Measurements from ENCODE around the gene PHF19.

PHF19 gene

DNA sequence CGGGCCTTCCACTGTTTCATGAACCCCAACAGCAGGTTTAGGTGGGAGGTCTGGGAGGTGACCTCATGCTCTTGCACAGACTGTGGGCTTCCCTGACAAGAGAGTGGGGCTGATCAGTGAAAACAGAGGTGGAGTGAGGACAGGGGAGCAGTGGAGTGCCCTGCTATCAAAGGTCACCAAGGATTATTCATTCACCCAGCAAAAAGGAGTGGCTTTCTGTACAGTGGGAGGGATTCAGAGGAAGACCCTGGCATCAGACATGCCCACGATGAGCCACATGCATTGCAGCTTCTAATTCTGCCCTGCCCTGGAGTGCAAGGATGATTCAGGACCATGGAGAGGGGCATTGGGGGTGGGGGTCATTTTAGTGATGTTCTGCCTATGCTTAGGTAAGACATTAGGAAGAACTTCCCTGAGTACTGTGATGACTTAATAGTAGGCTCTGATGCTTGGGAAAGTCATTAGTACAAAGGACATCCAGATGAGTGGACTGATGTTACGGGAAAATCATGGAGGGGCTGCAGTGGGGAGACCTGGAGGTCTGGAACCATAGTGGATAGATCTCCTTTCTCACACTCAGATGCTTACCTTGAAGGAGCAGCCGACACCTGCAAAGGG, 36.8 kb upstream of the PHF19 start:
- DNase-seq = no peak

DNA sequence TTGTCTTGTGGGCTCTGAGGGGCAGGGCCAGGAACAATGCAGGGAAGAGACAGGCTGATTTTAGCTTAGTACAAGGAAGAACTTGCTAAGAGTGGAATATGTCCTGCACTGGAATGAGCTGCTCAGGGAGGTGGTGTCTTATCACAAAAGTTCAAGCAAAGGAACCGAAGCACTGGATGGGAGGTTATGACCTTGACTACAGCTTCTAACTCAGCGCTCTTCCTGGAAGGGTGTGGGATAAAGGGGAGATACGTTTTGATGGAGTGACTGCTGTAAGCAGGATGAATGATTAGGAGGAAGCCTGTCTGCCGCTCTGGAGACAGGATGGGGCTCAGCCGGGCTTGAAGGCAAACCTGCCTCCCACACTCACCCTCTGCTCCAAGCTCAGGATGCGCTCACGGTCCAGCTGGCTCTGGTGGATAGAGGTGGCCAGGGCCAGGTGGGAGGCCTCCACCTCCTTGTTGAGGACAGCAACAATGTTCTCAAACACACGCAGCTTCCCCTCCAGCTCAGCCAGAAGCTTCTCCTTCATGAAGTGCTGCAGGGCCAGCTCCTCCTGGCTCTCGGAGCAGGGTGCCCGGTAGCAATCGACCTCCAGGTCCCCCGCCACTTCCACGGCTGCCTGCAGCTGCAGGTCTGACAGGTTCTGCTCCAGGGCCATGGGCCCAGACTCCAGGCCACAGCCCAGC, 36.1 kb upstream of the PHF19 start:
- DNase-seq = no peak

DNA sequence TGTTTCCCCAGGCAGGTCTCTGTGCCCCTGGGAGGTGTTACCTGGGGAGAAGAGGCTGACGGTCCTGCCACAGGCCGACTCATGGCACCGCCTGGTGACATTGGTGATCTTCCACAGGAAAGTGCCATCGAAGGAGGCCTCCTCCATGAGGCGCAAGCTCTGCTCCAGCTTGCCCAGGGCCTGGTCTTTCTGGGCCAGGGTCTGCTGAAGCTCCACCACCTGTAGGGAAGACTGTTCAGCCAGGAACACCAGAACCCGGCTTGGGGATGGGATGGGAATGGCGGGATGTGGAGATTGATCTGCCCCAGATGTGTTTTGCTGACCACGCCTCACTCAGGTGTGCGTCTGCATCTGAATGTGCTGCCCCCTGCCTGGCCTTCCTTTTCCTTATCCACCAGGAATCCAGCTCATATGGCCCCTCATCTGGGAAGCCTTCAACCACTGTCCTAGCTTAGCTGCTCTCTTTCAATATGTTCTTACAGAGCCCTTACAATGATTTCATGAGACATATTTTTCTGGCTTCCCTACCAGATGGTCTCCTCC, 34.4 kb upstream of the PHF19 start:
- no peak for DNase-seq

DNA sequence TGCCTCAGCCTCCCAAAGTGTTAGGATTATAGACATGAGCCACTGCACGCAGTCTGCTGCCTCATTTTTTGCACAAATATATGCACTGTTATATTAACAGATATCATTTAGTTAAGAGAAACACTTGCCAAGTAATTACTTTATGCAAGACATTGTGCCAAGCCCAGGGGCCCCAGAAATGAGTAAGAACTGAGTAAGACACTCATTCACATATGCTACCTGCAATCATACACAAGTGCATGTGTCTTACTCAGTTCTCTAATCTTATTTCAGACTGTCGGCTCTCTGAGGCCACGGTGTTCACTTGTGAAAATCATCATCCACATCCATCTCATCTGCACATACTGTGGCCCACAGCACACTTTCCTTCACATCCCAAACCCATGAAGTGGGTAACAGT, 33.7 kb upstream of the PHF19 start:
- no peak for DNase-seq

DNA sequence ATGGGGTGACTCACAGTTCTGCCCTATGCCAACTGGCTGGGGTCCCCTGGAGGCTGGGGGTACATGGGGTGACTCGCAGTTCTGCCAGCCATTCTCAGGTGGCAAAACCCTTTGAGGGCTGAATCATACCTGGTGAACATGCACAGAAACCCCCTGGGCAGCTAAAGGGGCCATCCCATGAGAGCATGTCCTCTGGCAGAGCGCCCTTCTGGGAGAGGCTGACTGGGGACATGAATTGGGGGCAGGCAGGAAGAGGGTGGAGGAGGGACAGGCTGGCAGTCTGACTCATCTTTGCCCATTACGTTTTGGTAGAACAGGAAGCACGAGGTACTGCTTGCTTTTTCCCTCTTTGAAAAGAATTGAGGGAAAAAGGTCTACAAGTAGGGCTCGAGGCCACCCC, 32.9 kb upstream of the PHF19 start:
- DNase-seq = peak; percentile 39

DNA sequence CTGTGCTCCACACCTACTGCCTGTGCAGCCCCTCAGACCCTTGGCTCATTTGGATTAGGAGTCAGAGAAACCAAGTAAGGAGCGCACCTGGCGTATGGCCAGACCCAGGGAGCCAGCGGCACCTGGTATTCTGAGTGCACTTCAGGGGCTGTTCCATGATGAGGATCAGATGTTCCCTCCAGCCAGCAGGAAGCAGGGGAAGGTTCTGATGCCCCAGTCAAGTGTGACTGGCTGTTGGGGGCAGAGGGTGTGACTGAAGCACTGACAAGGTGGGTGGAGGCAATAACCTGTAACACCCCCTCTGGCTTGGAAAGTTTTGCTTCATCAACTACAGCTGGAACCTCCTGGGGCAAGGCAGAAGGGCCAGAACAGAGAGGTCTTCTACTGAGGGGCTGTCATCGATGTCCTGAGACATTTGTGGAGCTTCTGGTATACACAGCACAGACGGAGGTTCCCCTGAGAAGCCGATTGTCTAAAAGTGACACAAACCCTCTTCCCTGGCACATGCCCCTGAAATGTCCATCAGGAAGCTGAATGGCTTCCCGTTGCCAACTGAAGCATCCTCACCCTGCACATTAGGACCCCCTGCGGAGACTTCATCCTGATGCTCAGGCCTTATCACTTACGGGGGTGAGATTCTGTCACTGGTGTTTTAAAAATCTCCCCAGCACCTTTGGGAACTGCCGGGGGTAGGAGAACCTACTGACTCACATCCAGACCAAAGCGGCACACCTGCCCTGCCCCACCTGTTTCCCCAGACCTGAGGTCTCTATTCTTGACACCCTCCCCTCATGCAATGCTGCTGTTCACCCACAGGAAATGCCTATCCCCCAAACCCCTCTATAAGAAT, 28.6 kb upstream of the PHF19 start:
- DNase-seq = peak; percentile 38

DNA sequence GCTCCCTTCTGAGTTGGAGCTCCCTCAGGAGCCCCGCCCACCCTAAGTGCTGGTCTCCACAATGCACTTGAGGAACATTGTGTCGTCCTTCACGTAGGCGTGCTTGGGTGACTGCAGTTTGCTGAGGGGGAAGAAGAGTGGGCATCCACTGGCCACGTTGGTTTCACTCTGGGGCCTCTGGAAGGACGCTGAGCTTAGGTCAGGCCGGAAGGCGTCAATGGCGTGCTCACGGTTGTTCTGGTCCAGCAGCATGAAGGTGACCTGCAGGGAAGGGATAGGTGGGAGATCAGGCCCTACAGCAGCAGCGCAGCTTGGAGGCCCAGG, 28.0 kb upstream of the PHF19 start:
- no peak for DNase-seq

DNA sequence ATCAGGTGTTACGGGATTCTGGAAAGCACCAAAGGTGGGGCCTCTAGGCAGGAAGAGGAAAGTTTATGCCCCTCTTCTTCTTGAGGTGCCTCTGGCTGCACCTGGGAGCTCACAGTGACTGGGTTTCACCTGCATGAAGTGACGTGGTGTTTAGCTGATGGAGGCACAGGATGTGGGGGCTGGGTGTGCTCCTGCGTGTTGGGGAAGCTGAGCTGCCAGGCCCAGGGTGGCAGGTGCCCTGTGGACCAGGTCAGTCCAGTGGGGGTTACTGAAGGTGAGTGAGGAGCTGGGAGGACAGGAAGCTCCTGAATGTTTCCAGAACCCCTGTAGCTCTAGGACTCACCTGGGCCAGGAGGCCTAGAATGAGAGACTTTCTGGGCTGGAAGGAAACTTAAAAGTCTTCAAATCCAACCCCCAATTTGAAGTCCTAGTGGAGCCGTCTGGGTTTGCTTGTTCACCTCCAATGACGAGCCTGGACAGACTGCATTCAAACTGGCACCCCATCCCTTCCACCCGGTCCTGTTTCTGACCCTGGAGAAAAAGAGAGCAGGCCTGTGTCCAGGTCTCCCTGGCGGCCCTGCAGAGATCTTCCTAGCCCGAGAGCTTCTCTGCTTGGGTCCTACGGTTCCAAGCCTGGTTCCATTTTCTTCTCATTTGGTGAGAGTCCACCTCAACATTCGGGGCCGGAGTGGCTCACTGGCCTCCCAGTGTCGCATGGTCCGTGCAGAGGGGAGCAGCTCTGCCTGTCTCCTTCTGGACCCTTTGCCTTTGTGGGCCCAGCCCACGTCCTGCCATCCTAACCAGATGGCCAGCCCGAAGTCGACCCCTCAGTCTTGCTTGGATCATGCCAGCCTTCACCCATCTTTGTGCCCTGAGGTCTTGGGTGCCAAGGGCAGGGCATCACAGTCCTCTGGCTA, 27.3 kb upstream of the PHF19 start:
- DNase-seq = peak; percentile 81

DNA sequence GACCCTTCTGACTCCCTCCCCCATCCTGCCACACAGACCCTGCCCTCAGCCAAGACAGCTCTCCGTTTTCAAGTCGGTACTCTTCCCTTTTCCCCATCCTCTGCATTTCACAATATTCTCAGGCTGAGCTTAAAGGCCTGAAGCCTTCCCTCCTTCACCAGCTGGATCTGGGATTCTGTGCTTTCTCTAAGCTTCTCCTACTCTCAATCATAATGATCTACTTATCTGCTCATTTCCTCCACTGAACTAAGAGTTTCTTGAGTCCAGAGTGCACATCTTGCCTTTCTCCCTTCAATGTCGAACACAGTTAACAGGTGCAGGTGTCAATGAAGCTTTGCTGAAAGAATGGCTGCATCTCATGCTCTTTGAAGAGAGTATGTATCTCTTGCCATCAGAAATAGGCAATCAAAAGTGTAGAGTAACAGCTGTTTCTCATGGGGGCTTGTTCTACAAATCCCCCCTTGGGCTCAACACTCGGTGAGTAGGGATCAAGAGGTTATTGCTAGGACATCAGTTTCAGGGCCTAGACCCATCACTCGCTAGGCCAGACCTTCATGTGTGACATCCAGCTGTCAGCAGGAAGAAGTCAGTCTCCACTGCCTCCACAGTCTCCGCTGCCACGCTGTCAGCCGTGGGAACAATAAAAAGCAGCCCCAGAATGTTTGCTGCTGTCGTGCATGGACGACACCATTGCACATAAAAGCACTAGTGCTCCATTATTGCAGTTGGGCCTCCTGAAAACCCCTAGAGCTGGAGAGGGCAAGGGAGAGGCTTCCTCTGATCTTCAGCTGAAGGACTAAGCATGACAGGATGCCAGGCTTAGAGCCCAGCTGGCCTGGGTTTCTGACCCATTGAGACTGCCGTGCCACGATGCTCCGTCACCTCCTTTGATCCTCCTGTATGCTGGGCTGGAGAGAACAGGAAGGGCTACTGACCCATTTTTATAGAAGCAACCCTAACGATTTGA, 25.9 kb upstream of the PHF19 start:
- DNase-seq = no peak

DNA sequence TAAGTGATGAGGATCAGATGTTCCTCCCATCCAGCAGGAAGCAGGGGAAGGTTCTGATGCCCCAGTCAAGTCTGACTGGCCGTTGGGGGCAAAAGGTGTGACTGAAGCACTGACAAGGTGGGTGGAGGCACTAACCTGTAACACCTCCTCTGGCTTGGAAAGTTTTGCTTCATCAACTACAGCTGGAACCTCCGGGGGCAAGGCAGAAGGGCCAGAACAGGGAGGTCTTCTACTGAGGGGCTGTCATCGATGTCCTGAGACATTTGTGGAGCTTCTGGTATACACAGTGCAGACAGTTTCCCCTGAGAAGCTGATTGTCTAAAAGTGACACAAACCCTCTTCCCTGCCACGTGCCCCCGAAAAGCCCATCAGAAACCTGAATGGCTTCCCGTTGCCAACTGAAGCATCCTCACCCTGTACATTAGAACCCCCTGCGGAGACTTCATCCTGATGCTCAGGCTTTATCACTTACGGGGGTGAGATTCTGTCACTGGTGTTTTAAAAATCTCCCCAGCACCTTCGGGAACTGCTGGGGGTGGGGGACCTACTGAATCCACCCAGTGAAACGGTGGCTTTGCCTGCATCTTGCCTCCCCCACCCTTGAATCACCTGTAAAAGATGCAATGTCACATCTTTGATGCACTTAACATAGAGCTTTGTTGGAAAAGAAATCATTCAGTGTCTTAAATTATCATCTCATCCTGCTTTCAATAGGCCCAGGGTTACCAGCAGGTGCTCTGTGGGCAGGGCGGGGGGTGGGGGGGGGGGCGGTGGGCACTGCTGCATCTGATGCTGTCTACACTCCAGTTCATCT, 25.0 kb upstream of the PHF19 start:
- DNase-seq = no peak

DNA sequence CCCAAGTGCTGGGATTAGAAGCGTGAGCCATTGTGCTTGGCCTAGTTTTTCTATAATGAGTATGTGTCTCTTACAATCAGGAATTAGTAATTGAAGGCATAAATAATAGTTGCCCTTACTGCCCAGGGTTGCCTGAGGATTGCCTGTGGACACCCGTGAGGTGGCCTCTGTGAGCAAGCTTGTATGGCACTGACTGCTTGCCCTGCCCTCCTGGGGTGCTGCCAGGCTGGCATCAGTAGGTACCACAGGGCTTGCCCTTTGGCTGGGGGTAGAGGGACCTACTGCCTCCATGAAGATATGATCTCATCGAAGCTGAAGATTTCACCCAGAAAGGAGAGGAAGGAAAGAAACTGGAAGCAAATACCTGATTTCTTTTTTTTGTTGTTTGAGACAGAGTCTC, 23.8 kb upstream of the PHF19 start:
- no peak for DNase-seq

DNA sequence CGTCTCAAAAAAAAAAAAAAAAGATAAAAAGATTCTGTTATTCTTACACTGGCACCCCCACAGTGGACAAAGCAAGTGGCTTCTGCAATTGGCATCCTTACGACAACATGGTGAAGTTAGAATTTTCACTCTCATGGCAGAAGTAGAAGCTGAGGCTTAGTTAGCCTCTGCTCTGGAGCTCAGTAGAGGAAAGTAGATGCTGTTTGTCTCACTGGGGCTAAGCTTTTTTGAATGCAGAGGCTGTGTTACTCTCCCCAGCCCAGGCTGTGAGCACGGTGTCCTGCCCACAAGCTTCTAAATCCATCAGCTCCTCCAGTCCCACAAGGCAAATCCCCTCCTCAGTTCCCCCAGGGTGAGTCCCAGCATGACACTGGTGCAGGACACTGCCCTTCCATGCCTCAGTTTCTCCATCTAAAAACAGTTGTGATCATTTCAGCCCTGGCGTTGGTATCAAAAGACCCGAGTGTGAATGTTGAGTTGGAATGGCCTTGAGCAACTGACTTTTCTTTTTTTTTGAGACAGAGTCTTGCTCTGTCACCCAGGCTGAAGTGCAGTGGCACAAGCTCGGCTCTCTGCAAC, 22.6 kb upstream of the PHF19 start:
- no peak for DNase-seq

DNA sequence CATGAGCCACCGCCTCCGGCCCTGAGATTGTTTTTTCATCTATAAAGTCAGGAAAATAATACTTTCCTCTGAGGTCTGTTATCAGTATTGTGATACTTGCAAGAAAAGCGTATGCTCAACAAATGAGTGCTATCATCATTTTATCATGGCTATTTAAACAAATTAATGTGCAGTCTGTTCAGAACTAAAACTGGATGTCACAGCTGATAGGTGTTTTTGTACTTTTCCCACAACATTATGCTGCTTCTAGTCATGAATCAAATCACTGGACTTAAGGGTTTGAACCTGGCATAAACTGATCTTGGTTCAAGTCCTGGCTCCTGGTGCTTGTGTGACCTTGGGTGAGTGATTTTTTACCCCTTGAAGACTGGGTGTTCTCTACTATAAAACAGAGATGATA, 21.4 kb upstream of the PHF19 start:
- no peak for DNase-seq

DNA sequence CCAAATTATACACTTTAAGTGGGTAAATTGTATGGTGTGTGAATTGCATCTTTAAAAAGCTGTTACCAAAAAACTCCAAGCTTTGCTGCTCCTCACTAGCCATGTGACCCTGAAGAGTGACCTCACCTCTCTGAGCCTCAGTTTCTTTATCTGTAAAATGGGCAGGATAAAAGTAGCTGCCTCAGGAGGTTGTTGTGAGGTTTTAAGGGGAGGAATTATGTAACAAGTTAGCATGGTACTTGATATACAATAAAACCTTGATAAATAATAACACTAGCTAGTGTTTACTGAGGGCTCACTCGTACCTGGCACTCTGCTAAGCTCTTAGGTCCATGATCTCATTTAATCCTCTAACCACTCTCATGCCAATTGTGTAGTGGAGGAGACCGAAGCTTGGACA, 19.0 kb upstream of the PHF19 start:
- DNase-seq = no peak

DNA sequence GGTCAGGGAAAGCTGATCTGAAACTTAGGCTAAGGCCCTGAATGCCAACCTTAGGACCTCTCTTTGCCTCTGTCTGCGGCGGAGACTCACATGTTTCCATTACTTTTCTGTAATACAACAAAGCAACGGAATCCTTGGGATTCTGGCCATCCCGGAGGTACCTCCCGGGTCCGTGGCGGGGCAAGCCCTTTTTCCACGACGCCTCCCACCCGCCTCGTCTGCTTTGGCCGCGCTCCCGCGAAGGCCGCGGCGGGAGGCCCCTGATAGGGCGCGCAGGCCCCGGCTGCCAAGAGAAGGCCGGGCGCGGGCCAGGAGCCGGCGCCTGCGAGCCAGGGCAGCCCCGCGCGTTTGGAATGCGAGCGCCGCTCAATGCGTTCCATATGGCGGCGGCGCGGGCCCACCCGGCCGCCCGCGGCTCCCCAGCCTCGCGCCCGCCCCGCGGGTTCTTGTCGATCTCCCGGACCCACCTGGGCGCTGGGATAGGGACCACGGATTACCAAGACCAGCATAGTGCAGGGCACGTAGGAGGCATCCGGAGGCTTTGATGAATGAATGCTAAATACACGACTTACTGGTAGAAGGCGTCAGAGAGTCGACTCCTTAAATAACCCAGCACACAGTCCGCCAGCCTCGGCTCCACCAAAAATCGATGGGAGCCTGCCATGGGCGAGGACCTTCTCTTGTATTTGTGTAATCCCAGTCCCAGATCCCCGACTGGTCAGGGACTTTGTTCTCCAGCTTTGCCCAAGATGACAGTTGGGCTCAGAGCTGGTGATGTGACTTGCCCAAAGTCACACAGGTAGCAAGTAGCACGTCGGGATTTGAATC, 17.5 kb upstream of the PHF19 start:
- no peak for DNase-seq

DNA sequence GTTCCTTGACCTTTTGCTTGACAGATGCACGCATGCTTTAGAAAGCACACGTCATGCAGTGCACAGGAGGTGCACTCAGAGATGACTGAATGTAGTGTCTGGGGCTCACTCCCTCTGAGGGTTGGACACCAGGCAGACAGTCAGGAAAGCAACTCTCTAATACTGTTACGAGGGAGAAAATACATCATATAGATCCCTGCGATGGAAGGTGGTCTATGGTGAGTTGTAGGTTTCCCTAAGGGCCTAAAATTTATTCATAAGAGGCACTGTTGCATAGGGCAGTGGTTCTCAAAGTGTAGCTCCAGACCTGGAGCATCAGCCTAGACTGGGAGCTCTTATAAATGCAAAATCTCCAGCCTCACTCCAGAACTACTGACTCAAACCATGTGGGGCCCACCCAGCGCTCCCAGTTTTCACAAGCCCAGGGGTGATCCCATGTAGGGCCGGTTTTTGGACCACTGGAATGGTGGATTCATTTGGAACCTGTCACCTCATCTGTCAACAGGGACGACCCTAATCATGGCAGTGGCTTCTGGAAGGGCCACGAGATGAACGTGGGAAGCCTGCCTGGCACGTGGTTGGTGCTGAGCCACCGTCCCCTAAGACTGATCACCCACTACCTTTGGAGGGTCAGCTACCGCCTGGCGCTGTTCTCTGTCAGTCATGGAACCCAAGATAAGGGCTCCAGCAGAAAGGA, 16.8 kb upstream of the PHF19 start:
- no peak for DNase-seq

DNA sequence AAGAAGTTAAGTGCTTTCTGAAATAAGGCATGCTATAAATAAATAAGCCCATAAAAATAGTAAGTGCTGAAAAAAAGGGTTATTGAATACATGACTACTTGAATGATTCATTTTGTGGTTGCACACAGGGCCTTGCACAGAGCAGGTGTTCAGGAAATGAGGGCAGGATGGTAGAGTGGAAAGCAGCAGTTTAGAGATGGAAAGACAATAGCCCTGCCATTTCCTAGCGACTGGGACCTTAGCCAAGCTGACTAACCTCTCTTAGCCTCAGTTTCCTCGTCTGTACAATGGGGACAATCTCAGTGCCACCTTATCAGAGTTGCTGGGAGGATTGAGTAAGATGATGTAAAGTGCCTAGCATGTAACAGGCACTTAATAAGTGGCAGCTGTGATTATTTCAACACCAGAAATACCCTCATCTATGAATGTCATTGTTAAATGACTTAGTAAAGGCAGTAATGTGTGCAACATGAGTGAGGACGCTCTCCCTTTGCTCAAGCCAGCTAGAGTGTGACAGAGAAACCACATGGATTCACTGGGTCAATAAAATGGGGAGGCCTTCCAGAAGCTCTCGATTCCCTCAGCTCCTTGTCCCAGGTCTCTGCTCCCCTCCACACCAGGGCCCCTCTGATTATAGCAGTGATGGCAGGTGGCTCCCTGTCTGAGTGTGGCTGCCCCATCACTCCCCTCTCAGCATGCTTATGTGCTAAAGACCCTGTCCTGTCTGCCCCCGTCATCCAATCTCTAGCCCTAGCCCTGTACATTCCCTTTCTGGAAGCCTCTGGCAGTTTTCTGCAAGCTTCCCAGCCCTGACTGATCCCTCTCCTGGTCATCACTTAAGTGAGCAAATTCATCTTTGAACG, 16.0 kb upstream of the PHF19 start:
- peak; percentile 62 for DNase-seq
